DMS53 treated with DMSO at 0.1 percent for 48 hours (cell line): Measurements from ENCODE around the gene CREB5.
A peak's percentile ranks its signal among the peaks of the same experiment; 100 is the strongest.

Source experiments
- DNase-seq: peaks from one replicate; lab custom pipeline; 2025; ENCODE audit not compliant: unreplicated experiment; lab: John Stamatoyannopoulos, UW

CREB5 gene

DNA sequence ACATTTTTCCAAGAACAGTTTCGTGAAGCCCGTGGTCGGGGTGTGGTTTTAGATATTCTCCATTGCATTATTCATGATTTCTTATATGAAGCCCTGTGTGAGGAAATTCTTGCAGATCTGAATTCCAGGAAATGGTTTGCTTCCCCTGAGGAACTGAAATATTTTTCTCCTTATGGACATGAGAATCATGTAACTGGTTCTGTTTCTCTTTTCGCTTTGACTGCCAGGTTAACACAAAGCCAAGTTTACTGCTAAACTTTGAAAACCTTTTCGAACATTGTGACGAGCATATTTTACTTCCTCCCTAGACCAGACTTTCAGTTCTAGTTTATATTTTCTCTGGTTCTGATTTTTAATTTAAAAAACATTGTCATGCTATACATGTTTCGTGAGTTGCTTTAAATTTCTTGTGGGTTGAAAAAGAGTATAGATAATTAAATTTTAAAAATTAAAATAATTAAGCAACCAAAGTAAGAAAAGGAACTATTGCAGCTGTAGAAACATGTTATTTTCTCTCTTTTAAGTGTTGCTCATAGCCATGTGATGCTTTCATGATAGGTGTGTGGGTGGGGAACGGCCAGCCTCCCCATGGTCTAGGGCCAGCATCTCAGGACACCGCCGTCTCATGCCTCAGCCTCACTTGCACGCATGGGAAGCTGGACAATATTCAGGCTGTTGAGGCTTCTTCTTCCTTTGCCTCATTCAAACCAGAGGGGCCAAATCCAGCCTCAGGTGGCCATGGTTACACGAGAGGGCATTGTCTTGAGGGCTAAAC is 97.1 kb downstream of the CREB5 start:
- DNase-seq: no peak

GRCh38 chr7:28510026-28510369 is 97.7 kb downstream of the CREB5 start:
- DNase-seq: no peak

- no peak for DNase-seq
Measured at GRCh38 chr7:28512668-28513440, 100.5 kb downstream of the CREB5 start.

- DNase-seq: no peak
Measured at GRCh38 chr7:28516390-28517172, 104.3 kb downstream of the CREB5 start.

DNA sequence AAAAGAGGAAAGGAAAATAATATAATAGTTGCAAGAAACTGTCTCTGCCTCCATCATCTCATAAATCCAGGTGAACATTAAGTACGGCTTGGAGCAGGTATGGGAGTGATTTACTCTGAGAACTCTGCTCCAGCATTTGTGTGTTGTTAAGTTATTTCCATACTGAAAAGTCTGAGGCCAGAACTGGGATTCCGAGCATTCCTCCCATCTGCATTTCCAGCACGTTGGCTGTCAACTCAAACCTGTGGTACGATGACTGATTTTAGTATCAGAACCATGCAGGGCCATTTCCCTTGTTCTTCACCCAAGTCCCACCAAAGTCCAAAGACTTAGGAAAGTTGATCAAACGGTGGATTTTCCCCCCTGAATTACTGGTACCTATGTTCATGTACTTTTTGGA is 104.9 kb downstream of the CREB5 start:
- no peak for DNase-seq

DNA sequence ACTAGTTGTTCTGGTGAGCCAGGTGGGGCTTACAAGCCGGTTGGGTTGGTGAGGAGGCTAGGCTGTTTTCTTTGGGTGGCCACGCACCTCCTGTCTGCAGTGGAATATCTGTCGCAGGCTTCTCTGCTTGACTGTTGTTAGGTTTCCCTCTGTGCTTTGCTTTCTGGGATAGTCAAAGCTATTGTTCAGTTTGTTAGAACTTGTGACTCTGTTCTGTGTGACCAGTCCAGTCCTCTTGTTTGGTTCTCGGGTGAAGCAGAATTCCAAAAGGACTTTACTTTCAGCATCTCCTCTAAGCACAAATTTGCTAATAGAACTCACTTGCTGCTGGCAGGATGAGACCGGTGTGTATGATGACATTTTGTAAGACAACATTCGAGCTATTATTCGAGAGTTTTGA is 105.3 kb downstream of the CREB5 start:
- no peak for DNase-seq

- DNase-seq: no peak
Measured at GRCh38 chr7:28520074-28521015, 108.0 kb downstream of the CREB5 start.

GRCh38 chr7:28524978-28525377 is 112.7 kb downstream of the CREB5 start:
- no peak for DNase-seq

DNA sequence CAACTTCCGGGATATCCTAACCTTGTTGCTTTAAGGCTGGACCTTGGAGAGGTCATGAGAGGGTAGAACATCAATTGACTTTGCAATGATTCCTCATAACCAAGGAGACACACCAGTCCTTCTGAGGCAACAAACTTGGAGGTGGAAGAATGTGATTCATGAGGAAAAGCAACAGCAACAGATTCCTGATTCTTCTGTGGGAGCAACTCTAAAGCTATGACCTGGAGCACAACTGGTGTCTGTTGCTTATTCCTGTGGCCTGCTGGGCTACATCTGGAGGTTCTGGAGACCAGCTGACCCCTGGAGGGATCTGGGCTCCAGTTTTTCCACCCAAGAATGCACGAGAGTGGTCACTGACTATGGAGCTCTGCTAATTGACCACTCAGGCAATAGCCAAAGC is 116.6 kb downstream of the CREB5 start:
- DNase-seq: no peak

GRCh38 chr7:28529755-28530154 is 117.4 kb downstream of the CREB5 start:
- DNase-seq: no peak

GRCh38 chr7:28530175-28530802 is 118.0 kb downstream of the CREB5 start:
- no peak for DNase-seq

- no peak for DNase-seq
Measured at GRCh38 chr7:28530803-28531175, 118.5 kb downstream of the CREB5 start.

DNA sequence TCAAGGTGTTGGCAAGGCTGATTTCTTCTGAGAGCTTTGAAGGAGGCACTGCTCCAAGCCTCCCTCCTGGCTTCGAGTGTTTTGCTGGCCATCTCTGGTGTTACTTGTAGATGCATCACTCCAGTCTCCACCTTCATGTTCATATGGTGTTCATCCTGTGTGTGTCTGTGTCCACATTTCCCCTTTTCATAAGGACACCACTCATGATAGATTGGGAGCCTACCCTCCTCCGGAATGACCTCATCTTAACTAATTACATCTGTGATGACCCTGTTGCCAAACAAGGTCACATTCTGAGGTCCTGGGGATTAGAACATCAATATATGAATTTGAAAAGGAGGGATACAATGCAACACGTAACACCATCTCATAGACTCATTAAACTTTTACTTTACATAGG is 119.0 kb downstream of the CREB5 start:
- no peak for DNase-seq

DNA sequence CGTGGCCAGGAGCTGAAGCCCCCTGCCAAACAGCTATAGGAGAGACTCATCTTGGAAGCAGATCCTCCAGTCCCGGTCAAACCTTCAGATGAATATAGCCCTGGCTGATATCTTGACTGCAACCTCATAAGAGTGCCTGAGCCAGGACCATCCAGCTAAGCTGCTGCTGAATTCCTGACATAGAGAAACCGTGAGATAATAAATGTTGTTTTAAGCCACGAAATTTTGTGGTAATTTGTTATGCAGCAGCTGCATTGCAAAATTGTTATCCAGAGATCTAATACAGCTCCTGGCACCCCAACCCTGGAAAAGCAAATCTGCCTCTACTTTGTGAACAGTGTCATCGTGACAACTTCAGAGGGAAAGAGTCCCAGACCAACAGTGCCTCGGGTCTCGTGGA is 119.9 kb downstream of the CREB5 start:
- no peak for DNase-seq

GRCh38 chr7:28533267-28533666 is 120.9 kb downstream of the CREB5 start:
- no peak for DNase-seq

GRCh38 chr7:28533731-28534531 is 121.6 kb downstream of the CREB5 start:
- peak; percentile 15 for DNase-seq

DNA sequence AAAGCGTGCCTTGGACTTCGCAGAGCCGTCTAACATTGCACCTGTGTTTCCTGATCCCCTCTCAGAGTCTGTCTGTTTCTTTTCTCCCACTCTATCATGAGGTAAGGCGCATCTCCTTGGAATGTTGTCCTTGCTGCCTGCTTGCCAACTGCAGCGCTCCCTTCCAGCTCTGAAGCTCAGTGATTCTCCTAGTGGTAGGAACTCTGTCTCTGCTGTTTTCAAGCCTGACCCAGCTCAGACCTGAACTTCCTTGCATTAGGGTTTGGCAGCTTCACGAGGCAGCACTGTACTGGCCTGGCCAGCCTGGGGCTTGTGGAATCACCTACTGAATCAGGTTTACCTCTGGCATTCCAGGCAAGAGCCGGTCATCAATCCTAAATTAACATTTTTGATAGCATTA is 123.9 kb downstream of the CREB5 start:
- DNase-seq: no peak

DNA sequence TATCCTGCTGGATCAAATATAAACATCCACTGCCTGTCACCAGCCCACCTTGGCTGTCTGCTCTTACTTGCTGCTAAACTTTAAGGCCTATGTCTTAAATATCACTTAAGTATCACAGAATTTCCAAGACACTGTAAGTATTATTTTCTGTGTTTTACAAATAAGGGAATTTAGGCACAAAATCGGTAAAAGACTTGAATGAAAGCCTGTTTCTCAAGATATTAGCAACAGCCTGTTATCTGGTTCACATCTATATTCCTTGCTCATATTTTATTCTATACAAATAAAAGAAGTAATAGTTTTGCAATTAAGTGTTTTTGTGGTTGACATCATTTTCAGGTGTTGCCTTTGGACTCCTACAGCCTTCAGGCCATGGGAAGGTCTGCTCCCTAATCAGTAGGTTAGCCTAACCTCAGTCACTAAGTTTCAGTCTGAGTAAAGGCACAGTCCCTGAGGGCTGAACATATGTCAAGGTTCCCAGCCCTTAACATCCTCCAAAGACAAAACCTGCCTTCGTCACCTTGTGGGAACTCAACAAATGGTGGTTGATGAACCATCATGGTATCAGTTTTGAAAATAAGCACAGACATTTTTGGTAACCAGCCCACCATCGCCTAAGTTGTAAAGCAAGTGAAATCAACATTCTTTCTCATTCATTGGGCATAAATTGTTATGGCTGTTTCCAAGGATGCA is 127.1 kb downstream of the CREB5 start:
- no peak for DNase-seq

DNA sequence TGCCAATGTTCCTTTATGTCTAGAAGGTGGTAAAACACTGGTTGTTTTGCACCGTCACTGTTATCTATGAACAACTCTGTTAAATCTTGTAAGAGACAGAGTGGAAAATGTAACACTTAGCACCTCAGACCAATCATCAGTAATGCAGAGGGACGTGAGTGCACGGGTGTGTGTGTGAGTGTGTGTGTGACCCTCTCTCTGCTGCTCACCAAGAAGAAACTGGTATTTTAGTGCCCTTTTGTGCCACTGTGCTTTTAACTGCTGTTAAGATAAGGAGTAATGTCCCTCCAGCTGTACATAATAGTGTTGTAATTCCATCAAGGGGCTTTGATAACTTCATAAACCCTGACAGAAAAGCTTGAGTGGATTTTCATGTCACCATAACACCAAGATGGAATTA is 130.1 kb downstream of the CREB5 start:
- no peak for DNase-seq
